ENCODE measurements around the gene RABGAP1L.

DNA sequence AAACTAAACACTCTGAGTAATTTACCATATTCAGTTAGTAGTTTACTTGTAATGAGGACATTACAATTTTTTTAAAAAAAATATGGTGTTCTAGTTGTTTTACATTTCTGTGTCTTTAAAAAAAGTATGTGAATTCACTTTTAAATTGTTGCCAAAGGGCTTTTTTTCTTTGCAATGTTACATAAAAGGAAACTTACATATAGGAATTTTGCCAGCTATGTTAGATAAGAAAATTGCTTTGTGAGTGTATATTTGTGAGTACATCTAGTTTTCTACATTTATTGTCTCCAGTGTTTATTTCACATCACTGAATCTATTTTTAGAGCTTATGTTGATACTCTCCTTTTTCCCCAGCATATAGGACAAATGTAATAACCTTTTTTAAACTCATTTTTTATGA lies 495.2 kb downstream of the RABGAP1L start:
- TF ChIP-seq, protein P1, sequence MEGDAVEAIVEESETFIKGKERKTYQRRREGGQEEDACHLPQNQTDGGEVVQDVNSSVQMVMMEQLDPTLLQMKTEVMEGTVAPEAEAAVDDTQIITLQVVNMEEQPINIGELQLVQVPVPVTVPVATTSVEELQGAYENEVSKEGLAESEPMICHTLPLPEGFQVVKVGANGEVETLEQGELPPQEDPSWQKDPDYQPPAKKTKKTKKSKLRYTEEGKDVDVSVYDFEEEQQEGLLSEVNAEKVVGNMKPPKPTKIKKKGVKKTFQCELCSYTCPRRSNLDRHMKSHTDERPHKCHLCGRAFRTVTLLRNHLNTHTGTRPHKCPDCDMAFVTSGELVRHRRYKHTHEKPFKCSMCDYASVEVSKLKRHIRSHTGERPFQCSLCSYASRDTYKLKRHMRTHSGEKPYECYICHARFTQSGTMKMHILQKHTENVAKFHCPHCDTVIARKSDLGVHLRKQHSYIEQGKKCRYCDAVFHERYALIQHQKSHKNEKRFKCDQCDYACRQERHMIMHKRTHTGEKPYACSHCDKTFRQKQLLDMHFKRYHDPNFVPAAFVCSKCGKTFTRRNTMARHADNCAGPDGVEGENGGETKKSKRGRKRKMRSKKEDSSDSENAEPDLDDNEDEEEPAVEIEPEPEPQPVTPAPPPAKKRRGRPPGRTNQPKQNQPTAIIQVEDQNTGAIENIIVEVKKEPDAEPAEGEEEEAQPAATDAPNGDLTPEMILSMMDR (IDR thresholded peaks at IDR 0.05) = no peak
- TF ChIP-seq POLR2A (IDR thresholded peaks at IDR 0.05) = no peak
- TF ChIP-seq POLR2AphosphoS5 (IDR thresholded peaks at IDR 0.05) = no peak
- TF ChIP-seq EP300 (IDR thresholded peaks at IDR 0.05) = no peak
